ENCODE data around the gene TGFB2. TPM values are rescaled to one million over a fixed set of nuclear protein-coding genes. Genes with fewer than 3 reads are reported as not detected.

Gene TGFB2
- total RNA-seq, 4 donors from 2014 or later: 4.9 to 43.2 (median 12.0) TPM

- intact Hi-C loops (cut with DNase I; ENCODE audit: low total_unique reads): no loop called here
- no peaks in the 10 kb centered on the region for H3K4me1 ChIP-seq
- TF ChIP-seq CTCF (IDR thresholded peaks at IDR 0.05): no peak
- TF ChIP-seq POLR2A (IDR thresholded peaks at IDR 0.05): no peak
- H3K4me3 ChIP-seq: no peak overlapping the region
- no peaks in the 10 kb centered on the region for H3K36me3 ChIP-seq
- no peak overlapping the region for H3K27ac ChIP-seq
- H3K9me3 ChIP-seq: no peaks in the 10 kb centered on the region
- H3K27me3 ChIP-seq: no peaks in the 10 kb centered on the region
- DNase-seq: no peak
These were observed 22.4 kb upstream of the TGFB2 start for GRCh38 chr1:218322762-218323161.

GRCh38 chr1:218323568-218324225 is 21.4 kb upstream of the TGFB2 start:
- intact Hi-C loops (cut with DNase I; ENCODE audit: low total_unique reads): no loop called here
- H3K4me3 ChIP-seq: no peak overlapping the region
- no peak overlapping the region for H3K27ac ChIP-seq
- no peak for TF ChIP-seq CTCF (IDR thresholded peaks at IDR 0.05)
- no peak for TF ChIP-seq POLR2A (IDR thresholded peaks at IDR 0.05)
- H3K27me3 ChIP-seq: no peaks in the 10 kb centered on the region
- no peaks in the 10 kb centered on the region for H3K36me3 ChIP-seq
- H3K9me3 ChIP-seq: no peaks in the 10 kb centered on the region
- DNase-seq: no peak
- no peaks in the 10 kb centered on the region for H3K4me1 ChIP-seq

- Histone ChIP-seq H3K4me3 (no peak overlapping the region), H3K4me1 (no peaks in the 10 kb centered on the region), H3K27ac (no peak overlapping the region), H3K27me3 (no peaks in the 10 kb centered on the region), H3K36me3 (no peaks in the 10 kb centered on the region), H3K9me3 (no peaks in the 10 kb centered on the region)
- intact Hi-C loops (cut with DNase I; ENCODE audit: low total_unique reads): no loop called here
- TF ChIP-seq POLR2A (IDR thresholded peaks at IDR 0.05) (no peak), CTCF (IDR thresholded peaks at IDR 0.05) (no peak)
- DNase-seq: no peak
These were observed 20.9 kb upstream of the TGFB2 start for GRCh38 chr1:218324226-218324580.

- H3K36me3 ChIP-seq: no peaks in the 10 kb centered on the region
- no peak for TF ChIP-seq POLR2A (IDR thresholded peaks at IDR 0.05)
- no peak for TF ChIP-seq CTCF (IDR thresholded peaks at IDR 0.05)
- no peak overlapping the region for H3K27ac ChIP-seq
- H3K9me3 ChIP-seq: no peaks in the 10 kb centered on the region
- intact Hi-C loops (cut with DNase I; ENCODE audit: low total_unique reads): no loop called here
- H3K4me3 ChIP-seq: no peak overlapping the region
- no peaks in the 10 kb centered on the region for H3K4me1 ChIP-seq
- no peak for DNase-seq
- H3K27me3 ChIP-seq: no peaks in the 10 kb centered on the region
These were observed 16.4 kb upstream of the TGFB2 start for GRCh38 chr1:218328769-218329168.

GRCh38 chr1:218330043-218330623 is 15.0 kb upstream of the TGFB2 start:
- no peaks in the 10 kb centered on the region for H3K4me1 ChIP-seq
- TF ChIP-seq POLR2A (IDR thresholded peaks at IDR 0.05): no peak
- peak; percentile 48 to 76 (median 66) for TF ChIP-seq CTCF (IDR thresholded peaks at IDR 0.05)
- H3K36me3 ChIP-seq: no peaks in the 10 kb centered on the region
- no peaks in the 10 kb centered on the region for H3K27me3 ChIP-seq
- H3K27ac ChIP-seq: no peak overlapping the region
- intact Hi-C loops (cut with DNase I; ENCODE audit: low total_unique reads): no loop called here
- H3K9me3 ChIP-seq: no peaks in the 10 kb centered on the region
- DNase-seq: no peak
- H3K4me3 ChIP-seq: no peak overlapping the region

Measured in uterus (tissue), 4 donors.